Activated CD4-positive, alpha-beta T cell treated with anti-CD3 and anti-CD28 coated beads, Interleukin-2, Interleukin-6, amounts not matched to agents 100 ng/mL and 50 ng/mL, durations not matched to agents 16 hours and 8 hours (primary cell): ENCODE data around the gene GSKIP.
"Not testable (repeated sequence)": the region's sequence is repeated elsewhere in the genome, so short reads cannot be mapped to it uniquely, and the experiment has no call there.

Experiments
- DNase-seq: peaks from one replicate; pipeline ENCODE4 v3.0.0-alpha.2; 2020

Gene GSKIP, protein sequence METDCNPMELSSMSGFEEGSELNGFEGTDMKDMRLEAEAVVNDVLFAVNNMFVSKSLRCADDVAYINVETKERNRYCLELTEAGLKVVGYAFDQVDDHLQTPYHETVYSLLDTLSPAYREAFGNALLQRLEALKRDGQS

DNA sequence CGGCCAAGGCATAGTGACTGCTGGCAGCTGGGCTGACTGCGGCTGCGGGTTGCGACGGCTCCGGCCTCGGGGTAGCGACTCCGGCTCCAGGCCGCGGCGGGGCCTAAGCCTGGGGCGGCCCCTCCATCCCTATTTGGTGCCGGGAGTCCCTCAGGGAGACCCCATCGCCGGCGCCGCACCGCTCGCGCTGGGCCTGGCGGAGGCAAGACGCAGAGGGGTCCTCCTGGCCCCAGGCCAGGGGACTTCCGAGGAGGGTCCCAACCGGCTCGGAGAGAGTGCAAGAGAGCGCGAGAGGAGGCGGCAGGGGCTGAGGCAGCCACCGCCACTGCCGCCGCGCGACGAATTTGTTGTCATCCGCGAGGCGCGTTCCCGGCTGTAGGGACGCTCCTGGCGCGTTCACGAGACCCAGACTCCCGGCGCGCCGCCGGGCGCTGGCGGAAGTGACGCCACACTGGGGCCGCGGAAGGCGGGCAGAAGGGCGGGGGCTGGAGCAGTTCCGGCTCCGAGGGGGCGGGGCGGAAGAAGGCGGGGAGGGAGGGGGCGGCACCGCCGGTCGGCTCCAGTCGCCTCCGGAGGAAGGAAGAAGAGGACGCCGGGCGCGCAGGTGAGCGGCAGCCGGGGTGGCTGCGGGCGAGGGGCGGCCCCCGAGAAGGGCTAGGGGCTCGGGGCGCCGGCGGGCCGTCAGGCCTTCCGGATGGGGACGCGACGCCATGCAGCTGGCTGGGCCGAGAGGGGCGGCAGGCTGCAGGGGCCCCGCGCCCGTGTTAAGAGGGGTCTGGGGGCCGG, at the start of gene GSKIP, which contains the start of gene ATG2B:
TSS of gene GSKIP (plus strand) at position 562 of the 786 bp plus-strand sequence. CDS start 18,722 bp downstream, outside the sequence.
TSS of gene ATG2B (minus strand) at position 377 of the 786 bp plus-strand sequence. CDS start at position 12, 365 bp downstream.
- peak; percentile 98 for DNase-seq

DNA sequence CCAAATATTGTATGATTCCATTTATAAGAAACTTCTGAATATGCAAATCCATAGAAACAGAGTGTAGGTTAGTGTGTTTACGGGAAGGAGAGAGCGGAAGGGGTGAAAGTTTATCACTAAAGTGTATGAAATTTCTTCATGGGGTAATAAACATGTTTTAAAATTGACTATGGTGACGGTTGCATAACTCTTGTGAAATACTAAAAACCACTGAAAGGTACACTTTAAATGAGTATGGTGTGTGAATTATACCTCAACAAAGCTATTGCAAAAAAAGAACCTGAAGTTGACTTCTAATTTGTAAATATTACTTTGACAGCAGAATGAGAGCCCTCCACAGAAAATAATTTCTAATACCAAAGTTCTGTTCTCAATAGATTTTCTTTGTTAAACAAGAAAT, 47.2 kb upstream of the GSKIP start:
- DNase-seq, result no peak

DNA sequence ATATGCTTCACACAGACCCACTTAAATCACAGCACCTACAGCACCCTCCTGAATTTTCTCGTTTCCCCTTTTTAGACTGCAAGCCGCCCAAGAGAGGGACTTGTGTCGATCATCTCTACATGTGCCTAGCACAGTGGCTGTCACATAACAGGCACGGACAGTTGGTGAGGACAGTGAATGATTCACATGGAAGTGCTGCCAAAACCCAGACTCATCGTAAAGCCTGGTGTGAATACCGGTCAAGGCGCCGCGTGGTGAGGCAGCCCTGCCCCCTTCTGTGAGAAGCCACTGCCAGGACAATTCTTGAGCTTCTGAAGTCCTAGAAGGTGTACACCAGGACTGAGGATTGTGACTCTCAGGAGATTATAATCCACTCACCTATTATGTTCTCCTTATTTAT, 44.5 kb upstream of the GSKIP start:
- no peak for DNase-seq

DNA sequence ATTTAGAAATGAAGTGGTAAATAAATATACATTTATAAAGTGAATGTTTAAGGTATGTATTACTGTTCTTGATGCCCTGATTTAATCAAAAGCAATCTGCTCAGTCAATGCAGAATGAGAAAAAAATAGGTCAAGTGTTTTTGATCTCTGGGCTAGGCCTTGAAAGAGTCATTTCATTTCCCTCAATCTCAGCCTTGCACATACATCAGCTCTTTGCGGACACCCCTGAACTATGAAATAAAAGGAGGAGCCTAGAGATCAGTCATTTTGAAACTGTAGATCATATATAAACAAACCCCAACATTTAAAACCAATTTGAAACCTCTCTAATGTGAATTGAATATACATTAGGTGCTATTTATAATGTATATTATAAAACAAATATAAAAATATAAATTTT, 42.7 kb upstream of the GSKIP start:
- DNase-seq, result peak; percentile 48

DNA sequence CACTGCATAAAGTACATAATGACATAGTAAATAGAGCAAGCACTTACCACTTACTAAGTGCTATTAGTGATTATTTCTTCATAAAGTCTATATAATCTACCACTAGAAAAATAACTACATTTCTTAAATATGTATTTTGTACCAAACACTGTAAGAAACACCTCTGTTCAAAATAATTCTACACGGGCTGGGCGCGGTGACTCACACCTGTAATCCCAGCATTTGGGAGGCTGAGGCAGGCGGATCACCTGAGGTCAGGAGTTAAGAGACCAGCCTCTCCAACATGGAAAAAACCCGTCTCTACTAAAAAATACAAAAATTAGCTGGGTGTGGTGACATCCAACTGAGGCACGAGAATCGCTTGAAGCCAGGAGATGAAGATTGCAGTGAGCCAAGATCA, 39.1 kb upstream of the GSKIP start:
- DNase-seq, result no peak

DNA sequence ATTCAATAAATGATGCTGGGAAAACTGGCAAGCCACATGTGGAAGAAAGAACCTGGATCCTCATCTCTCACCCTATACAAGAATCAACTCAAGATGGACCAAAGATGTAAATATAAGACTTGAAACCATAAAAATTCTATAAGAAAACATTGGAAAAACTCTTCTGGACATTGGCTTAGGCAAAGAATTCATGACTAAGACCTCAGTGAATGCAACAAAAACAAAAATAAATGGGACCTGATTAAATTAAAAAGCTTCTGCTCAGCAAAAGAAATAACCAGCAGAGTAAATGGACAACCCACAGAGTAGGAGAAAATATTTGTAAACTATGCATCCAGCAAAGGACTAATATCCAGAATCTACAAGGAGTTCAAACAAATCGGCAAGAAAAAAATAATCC, 24.8 kb upstream of the GSKIP start:
- no peak for DNase-seq

DNA sequence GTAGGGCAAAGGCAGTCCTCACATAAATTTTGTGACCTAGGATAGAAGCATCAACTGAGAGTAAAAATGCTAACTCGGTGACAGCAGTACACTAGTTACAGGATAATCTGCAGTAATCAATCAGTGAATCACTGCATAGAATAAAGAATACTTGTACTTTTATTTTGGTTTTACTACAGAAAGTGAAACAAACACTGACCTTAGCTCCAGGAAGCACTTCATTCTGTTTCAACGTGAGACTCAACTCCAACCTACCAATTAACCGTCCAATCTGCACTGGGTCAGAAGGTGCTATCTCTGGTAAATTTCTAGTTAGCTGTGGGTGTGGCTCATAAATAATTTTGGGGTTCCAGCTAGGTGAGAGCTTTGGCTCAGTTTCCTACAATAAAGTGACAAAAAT, 22.0 kb upstream of the GSKIP start:
- DNase-seq, result no peak

DNA sequence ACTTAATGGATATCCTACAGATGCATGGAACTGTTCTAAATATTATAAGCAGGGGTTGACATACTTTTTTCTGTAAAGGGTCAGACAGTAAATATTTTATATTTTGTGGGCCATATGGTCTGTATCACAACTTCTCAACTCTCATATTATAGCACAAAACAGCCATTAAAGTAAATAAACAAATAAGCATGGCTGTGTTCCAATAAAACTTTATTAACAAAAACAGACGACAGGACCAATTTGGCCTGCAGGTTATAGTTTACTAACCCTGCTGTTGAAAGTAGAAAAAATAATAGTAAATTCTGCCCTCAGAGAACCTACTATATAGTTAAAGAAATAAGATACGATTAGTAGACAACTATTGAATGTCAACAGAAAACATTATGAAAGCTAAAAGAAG, 17.7 kb upstream of the GSKIP start:
- no peak for DNase-seq

DNA sequence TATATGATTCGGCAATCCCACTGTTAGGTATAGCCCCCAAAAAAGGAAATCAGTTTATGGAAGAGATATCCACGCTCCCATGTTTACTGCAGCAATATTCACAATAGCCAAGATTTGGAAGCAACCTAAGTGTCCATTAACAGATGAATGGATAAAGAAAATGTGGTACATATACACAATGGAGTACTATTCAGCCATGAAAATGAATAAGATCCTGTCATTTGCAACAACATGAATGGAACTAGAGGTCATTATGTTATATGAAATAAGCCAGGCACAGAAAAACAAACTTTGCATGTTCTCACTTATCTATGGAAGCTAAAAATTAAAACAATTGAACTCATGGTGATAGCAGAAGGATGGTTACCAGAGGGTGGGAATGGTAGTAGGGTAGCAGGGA, 15.4 kb upstream of the GSKIP start:
- DNase-seq, result not testable (repeated sequence)

DNA sequence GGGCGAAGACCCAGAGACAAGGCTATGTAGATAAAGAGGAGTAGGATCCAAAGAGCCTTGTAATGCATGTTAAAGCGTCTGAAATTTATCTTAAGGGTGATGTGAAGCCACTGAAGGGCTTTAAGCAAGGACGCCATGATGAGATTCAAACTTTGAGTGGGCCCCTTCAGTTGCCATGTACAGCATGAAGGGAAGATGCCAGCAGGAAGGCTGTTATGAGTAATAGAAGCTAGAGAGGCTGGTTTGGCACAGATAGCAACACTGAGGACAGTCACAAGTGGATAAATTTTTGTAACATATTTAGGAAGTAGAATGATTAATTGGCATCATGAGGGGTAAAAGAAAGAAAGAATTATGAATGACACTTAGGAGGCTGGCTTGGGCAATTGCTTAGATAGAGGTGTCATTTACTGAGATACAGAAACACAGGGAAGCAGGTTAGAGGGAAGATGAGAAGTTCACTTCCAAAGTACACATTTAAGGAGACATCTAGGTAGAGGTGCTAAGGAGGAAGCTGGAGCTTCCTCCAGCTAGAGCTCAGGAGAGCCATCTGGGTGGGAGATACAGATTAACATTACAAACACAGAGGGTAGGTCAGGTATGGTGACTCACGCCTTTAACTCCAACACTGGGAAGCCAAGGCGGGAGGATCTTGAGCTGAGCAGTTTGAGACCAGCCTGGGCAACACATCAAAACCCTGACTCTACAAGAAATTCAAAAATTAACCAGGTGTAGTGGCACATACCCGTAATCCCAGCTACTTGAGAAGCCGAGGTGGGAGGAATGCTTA, 13.8 kb upstream of the GSKIP start:
- DNase-seq, result peak; percentile 56

DNA sequence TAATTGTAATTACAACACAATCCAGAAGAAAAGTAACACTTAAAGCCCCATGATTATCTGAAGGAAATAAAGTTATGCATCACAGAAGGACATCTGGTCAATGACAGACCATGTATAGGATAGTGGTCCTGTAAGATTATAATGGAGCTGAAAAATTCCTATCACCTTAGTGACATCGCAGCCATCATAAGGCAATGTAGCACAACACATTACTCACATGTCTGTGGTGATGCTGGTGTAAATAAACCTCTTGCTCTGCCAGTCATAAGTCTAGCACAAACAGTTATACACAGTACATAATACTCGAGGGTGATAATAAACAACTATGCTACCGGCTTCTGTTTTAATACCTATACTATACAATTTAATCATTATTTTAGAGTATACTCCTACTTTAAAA, 11.3 kb upstream of the GSKIP start:
- DNase-seq, result no peak

DNA sequence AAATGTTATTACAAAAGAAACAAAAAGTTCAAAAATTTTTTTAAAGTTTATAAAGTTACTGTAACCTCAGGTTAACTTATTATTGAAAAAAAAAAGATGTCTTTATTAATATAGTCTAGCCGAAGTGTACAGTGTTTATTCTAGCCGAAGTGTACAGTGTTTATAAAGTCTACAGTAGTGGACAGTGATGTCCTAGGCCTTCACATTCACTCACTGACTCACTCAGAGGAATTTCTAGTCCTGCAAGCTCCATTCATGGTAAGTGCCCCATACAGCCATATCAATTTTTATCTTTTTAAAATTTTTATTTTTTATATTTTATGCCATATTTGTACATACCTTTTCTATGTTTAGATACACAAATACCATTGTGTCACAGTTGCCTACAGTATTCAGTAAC, 10.6 kb upstream of the GSKIP start:
- DNase-seq, result no peak

DNA sequence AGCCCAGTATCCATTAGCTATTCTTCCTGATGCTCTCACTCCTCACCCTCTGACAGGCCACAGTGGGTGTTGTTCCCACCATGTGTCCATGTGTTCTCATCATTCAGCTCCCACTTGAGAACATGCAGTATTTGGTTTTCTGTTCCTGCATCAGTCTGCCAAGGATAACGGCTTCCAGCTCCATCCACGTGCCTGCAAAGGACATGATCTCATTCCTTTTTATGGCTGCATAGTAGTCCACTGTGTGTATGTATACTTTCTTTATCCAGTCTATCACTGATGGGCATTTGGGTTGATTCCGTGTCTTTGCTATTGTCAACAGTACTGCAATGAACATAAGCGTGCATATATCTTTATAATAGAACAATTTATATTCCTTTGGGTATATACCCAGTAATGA, 9.1 kb upstream of the GSKIP start:
- no peak for DNase-seq

DNA sequence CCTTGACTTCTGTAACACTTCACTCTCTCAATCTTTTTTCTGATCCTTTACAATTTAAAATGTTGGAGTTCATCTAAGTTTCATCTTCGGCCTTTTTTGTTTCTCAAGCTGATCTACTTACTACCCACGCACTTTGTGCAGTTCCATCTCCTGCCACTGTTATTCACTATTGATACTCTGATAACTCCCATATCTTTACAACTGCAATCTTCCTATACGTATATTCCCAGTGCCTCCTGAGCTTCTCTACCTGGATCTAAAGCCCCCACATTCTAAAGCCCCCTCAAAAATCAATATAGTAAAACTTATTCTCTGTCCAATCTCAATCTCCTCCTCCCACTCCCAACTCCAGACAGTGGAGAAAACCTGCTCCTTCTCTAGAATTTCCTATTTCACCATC, 6.1 kb upstream of the GSKIP start:
- no peak for DNase-seq

DNA sequence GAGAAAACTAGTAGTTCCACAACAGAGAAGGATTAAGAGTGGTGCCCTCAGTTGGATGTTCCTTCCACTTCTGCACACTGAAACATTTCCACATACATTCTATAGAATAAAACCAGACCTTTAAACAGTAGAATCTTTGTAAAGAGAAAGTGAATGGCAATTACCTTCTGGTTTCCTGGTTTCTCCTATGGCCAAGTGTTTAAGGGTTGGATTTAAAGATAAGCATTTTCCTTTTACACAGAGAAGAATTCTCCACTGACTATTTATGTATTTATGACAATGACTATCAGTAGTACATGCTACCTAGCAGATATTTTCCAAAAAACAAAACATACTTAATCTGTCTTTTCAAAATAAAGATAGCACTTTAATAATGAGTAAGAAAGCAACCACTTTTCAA, 3.4 kb upstream of the GSKIP start:
- no peak for DNase-seq

DNA sequence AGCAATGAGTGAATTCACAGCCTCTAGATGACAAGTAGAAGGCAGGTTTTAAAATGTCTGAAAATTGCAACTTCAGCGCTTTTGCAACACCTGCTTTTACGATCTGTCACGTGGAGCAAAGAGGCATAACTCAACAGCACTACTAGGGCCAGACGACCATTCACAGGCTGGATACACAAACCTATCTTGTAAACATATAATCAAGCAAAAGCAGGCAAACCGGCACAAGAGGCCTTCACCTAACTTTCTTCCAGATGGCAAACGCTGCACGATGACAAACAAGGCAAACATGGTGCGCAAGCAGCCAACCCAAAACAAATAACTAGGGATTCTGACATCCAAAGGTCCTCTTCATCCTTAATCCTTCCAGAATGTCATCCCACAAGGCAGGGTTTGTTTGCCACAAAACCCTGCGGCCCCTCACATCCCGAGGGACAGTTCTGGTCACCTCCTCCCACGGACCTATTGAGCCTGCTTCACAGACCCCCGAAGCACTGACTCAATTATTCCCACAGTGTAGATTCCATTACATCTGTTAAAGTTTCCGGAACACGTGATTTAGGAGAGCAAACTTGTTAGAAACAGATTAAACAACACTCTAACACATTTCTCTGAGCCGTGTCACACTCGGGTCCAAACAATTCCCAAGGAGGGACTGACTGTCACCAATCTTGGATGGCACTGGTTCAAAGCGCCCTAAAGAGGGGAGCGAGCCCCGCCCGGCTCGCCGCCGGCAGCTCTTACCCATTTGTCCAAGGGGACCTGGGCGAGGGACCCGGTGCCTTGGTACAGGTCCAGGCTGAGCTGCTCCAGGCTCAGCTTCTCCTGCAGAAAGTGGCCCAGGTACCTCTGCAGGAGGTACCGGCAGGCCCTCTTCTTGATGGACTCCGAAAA, 1.0 kb upstream of the GSKIP start:
- DNase-seq, result peak; percentile 78

DNA sequence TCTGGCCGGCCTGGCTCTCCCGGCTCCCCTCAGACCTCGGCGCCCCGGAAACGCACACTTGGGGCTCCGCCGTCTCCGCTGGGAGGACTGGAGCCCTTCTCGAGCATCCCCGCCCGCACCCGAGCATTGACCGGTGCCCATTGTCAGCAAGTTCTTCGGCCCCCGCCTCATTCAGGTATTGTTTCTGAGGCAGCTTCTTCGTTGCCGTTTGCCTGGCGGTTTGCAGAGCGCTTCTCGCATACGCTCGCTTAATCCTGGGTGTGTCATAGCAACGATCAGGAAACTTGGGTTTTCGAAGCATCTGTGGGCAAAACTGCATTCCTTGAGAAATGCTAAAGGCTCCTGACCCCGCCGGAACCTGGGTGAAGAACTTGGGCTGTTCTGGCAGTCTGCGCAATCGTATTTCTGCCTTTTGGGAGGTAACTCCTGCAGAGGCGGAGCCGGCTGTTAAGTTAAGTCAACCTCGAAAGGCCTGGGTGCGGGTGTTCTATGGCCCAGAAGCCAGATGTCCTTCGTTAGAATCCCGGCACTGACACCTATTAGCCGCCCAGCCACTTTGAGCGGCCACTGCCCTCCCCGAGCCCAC, 518 bp downstream of the GSKIP start:
- peak; percentile 55 for DNase-seq

DNA sequence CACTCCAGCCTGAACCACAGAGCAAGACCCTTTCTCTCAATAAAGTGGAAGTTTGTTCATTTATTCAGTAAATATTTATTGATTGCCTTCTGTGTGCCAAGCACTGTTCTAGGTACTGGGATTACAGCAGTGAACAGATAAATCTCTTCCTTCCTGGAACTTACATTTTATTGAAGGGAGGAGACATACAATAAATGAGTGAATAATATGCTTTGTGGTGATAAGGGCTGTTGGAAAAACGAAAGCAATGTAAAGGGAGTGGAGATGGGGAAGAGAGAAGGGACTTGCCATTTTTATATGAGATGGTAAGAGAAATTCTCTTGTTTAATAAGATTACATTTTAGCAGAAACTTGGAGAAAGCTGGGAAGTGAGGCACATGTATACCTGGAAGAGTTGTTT, 1.6 kb downstream of the GSKIP start:
- DNase-seq, result no peak

DNA sequence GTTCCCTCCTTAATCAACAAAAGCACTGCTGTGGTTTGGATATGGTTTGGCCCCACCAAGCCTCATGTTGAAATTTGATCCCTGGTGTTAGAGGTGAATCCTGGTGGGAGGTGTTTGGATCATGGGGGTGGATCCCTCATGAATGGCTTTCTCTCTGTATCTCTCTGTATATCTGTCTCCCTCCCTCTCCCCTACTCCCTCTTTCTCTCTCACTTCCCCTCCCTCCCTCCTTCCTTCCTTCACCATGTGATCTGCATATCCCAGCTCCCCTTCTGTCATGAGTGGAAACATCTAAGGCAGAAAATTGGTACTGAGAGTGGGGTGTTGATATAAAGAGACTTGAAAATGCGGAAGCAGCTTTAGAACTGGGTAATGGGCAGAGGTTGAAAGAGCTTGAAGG, 5.2 kb downstream of the GSKIP start:
- DNase-seq, result no peak

DNA sequence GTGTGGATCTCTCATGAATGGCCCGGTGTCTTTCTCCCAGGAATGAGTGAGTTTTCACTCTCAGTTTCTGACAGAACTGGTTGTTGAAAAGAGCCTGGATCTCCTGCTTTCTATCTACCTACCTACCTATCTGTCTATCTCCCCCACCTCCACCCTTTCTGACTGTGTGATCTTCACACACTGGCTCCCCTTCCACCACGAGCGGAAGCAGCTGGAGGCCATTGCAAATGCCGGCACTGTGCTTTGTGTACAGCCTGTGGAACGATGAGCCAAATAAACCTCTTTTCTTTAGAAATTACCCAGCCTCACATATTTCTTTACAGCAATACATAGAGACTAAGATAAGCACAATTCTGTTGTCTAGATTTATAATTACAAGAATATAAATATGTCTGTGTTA, 7.2 kb downstream of the GSKIP start:
- no peak for DNase-seq

DNA sequence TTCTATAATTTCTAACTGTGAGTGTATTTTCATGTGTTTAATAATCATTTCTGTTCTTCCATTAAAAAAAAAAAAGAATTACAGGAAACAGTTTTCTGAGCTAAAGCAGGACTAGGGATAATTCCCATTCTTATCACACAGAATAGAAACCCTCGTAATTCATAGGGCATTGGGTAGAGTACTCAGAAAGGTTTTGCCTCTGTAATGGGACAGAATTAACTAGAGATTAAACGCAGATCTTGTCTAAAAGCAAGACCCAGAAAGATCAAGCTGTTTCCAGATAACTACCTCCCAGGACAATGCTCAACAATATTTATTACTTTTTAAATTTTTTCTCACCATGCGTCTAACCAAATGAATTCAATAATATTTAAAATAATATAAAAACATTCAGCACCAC, 10.2 kb downstream of the GSKIP start:
- DNase-seq, result no peak

DNA sequence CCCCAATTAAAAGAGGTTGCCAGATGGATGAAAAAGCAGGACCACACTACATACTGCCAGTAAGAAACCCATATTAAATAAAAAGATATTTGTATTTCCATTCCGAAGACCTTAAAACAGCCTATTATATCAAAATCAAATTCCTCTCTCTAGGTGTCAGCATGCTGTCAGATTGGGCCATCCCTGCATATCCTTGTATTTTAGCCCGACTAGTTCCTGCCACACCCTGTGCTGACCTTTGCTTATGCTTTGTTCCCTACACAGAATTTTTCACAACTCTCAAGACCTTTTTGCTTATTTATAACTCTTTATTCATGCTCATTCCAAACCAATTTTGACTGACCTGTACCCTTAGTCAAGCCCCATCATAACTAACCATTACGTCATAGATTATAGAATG, 12.8 kb downstream of the GSKIP start:
- DNase-seq, result no peak

DNA sequence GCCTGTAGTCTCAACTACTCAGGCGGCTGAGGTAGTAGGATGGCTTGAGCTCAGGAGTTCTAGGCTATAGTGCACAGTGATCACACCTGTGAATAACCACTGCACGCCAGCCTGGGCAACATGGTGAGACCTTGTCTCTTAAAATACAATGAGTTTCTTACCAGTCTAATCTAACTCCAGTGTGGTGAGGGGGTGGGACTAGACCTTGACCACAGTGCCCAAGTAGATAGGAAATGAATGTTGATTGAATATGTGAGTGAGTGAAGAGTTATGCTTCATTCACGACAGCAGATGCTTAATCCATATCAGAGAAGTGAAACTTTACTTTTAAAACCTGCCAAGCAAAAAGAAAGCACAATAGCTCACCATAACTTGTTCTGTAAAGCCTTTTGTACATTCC, 17.4 kb downstream of the GSKIP start:
- no peak for DNase-seq
